HS-5 (cell line): ENCODE data around the gene CBY1.
A peak's percentile ranks its signal among the peaks of the same experiment; 100 is the strongest.

ENCODE experiments used
- DNase-seq: peaks from one replicate; pipeline ENCODE4 v3.0.0-alpha.2; 2012; ENCODE audit warnings: low read depth

Gene CBY1

GRCh38 chr22:38649841-38650522, 6.5 kb upstream of the CBY1 start:
- no peak for DNase-seq

DNA sequence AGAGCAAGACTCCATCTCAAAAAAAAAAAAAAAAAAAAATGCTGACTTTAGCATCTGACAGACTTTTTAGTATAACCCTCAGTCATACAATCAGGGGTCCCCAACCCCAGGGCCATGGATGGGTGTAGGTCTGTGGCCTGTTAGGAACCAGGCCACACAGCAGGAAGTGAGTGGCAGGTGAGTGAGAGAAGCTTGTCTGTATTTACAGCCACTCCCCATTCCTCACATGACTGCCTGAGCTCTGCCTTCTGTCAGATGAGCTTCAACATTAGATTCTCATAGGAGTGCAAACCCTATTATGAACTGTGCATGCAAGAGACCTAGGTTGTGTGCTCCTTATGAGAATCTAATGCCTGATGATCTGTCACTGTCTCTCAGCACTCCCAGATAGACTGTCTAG, 3.6 kb upstream of the CBY1 start:
- DNase-seq: no peak

- DNase-seq: no peak
These were observed 2.7 kb upstream of the CBY1 start for GRCh38 chr22:38653741-38654140.

GRCh38 chr22:38655519-38656255, 751 bp upstream of the CBY1 start:
- peak; percentile 4 for DNase-seq

GRCh38 chr22:38657045-38657909, 839 bp downstream of the CBY1 start:
- peak; percentile 5 for DNase-seq

DNA sequence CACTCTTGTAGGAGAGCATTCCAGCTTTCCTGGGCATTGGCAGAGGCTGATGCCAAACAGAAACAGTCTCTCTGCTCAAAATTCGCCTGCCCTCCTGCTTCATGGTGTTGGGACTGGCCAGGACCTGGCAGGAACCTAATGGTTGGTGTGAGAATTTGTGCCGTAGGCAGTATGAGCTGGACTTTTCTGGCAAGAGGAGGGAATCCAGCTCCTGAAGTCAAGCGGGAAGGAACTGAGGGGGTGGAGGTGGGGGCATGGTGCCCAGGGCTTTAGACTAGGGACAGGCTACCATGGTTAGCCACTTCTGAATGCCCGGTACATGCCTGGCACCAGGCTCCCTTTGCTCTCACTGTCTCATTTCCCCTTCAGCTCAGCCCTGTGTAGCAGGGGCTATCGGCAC, 18.4 kb downstream of the CBY1 start:
- DNase-seq: no peak

DNA sequence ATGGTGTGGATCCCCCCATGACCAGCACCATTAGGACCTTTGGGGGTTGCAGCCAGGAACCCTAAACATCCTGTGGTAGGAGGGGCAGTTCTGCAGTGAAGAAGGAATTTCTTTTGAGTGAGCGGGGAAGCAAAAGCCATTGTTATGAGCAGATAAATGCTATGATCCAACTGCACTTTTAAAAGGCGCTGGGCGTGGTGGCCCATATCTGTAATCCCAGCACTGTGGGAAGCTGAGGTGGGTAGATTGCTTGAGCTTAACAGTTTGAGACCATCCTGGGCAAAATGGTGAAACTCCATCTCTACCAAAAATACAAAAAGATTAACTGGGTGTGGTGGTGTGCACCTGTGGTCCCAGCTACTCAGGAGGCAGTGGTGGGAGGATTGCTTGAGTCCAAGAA, 19.4 kb downstream of the CBY1 start:
- no peak for DNase-seq

GRCh38 chr22:38681582-38682335, 25.3 kb downstream of the CBY1 start, which contains the start of gene TOMM22:
TSS of gene TOMM22 (plus strand) at chr22:38681957. CDS start at chr22:38681979, 22 bp downstream.
- no peak for DNase-seq

GRCh38 chr22:38684895-38685294, 28.5 kb downstream of the CBY1 start:
- DNase-seq: no peak

GRCh38 chr22:38685761-38686160, 29.3 kb downstream of the CBY1 start:
- no peak for DNase-seq

- no peak for DNase-seq
These were observed 33.2 kb downstream of the CBY1 start for GRCh38 chr22:38689651-38690050.

DNA sequence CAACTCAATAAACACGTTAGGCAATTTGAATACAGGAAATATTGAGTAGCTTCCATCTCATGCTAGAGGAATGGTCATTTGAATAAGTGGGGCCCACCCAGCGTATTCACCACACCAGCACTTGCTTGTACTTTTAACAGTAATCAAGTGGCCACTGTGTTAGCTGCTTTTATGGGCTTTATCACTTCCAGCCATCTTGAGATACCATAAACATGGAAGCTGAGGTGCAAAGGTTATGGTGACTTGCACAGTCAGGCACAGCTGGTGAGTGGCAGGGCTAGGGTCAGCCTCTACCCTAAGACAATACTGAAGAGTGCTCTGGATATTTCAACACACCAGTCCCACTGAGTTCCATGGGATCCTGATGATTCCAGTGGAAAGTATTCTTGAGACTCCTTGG, 37.6 kb downstream of the CBY1 start:
- no peak for DNase-seq

DNA sequence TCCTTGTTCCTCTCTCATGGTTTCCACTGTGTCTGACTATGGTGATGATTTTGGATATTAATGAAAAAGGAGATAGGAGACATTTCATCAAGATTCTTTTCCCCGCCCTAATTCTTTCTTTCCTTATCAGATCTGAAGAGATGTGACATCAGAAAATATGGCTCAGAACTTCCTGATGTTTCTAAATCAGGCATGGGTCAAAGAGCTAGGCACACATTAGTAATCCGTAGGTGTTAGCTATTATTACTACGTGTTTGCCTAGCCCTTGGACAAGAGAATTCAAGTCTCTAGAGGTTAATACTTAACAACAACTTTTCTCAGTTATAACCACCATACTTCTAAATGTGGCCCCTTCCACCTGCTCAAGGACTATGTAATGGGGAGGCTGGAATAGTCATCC, 38.5 kb downstream of the CBY1 start:
- no peak for DNase-seq

DNA sequence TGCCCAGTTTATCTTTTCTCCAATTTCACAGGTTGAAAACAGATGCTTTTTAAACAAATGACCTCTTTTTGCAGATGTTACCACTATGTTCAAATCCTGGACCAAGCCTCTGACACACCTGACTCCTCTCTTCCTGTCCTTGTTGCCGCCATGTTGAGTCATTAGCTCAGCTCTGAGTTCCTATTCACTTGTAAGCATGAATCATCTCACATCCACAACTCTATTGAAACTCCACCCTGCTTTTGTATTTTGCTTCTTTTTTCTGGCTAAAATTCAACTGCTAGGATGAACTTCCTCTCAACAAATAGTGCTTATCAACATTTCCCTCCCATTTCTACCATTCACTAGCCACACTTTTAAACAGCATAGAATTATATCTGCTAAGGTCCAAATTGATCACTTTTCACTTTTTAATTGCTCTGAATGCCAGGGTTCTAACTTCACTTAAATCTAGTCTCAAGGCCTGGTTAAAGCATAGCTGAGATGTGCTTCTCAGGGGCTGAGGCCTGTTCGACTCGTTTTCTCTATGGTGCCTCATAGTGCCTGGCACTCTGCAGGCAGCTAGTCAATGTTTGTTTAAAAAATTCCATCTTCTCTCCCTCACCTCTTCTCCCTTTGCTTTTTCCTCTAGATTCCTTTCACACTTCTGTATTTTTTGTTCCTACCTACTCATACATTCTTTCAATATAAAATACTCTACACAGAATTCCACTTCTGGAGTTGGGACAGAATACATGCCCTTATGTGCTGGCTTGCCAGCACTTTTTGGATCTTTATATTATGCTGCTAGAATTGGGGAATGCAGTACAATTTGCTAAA, 40.4 kb downstream of the CBY1 start:
- DNase-seq: peak; percentile 80

DNA sequence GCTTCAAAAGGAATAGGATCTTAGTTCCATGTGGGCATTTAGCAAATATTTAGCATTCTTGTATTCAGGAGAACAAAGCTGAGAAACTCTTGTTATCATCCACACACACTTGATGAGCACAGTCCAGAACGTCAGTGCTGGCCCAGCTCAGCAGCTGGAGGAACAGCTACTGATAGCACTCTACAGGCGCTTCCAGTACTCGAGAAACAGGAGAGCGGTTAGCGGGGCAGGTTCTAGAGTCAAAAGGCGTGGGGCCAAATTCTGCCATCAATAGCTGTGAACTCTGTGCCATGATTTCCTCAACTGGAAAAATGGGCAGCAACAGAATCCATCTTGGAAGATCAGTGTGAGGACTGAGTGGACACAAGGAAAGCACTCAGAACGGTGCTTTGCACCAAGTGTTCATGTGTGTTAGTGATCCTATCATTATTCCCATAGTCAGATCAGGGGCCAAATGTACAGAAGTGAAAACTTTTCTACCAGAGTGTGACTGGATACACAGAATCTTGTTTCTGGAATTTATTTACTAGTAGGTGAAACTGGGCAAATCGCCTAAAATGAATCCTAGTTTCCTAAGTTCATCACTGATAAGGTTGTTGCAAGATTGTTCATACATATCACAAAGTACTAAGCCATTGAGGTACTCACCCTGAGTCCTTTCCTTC, 41.1 kb downstream of the CBY1 start:
- DNase-seq: no peak

- DNase-seq: no peak
These were observed 42.1 kb downstream of the CBY1 start for GRCh38 chr22:38698407-38699094.

GRCh38 chr22:38699143-38699542, 42.7 kb downstream of the CBY1 start:
- no peak for DNase-seq

- DNase-seq: no peak
These were observed 43.3 kb downstream of the CBY1 start for GRCh38 chr22:38699784-38700183.

GRCh38 chr22:38700270-38700788, 43.9 kb downstream of the CBY1 start:
- no peak for DNase-seq
